Karpas-422 (cell line): ENCODE measurements around the gene REST. TPM values are rescaled to one million over a fixed set of nuclear protein-coding genes. Genes with fewer than 3 reads are reported as not detected.
"Not testable (repeated sequence)": the region's sequence is repeated elsewhere in the genome, so short reads cannot be mapped to it uniquely, and the experiment has no call there.

Source experiments
- DNase-seq: peaks from one replicate; pipeline ENCODE4 v3.0.0-alpha.2; 2015
- H2AFZ ChIP-seq: fragments of 200-600 bp; sonication (generic); 2 replicates; pipeline ENCODE4 v1.6.1; 2014; ENCODE audit warnings: antibody characterized with exemption, low read length, mixed read lengths
- H3K27ac ChIP-seq: fragments of 200-600 bp; sonication (generic); 2 replicates; pipeline ENCODE4 v1.5.1; 2014; ENCODE audit warnings: mild to moderate bottlenecking, low read length, moderate library complexity
- H3K27me3 ChIP-seq: fragments of 200-600 bp; sonication (generic); 2 replicates; pipeline ENCODE4 v1.6.1; 2014; ENCODE audit warnings: low read length, mixed read lengths
- H3K36me3 ChIP-seq: fragments of 200-600 bp; sonication (generic); 2 replicates; pipeline ENCODE4 v1.6.1; 2014; ENCODE audit warnings: low read length, mixed read lengths; ENCODE audit not compliant: insufficient read depth
- H3K4me1 ChIP-seq: fragments of 200-600 bp; sonication (generic); 2 replicates; pipeline ENCODE4 v1.6.1; 2014; ENCODE audit warnings: mild to moderate bottlenecking, low read length, mixed read lengths
- H3K4me2 ChIP-seq: fragments of 200-600 bp; sonication (generic); 2 replicates; pipeline ENCODE4 v1.6.1; 2014; ENCODE audit warnings: low read length, low read depth, mild to moderate bottlenecking; ENCODE audit not compliant: poor library complexity, severe bottlenecking
- H3K4me3 ChIP-seq: fragments of 200-600 bp; sonication (generic); 2 replicates; pipeline ENCODE4 v1.5.1; 2014; ENCODE audit warnings: mild to moderate bottlenecking, antibody characterized with exemption, low read length, mixed read lengths
- H3K79me2 ChIP-seq: fragments of 200-600 bp; sonication (generic); 2 replicates; pipeline ENCODE4 v1.6.1; 2014; ENCODE audit warnings: mild to moderate bottlenecking, low read length, mixed read lengths
- H3K9ac ChIP-seq: fragments of 200-600 bp; sonication (generic); 2 replicates; pipeline ENCODE4 v1.6.0; 2014; ENCODE audit warnings: low read length
- H3K9me2 ChIP-seq: fragments of 200-600 bp; sonication (generic), shearing (Covaris generic); replicated peaks from 2 replicates; pipeline ENCODE4 v1.6.0; 2014; ENCODE audit warnings: mild to moderate bottlenecking, low read length, moderate library complexity; ENCODE audit not compliant: insufficient read depth
- H3K9me3 ChIP-seq: fragments of 300-700, 200-600 bp; sonication (generic); 2 replicates; pipeline ENCODE4 v1.6.1; 2014; ENCODE audit warnings: low read length, mixed read lengths
- H4K20me1 ChIP-seq: fragments of 200-600 bp; sonication (generic); 2 replicates; pipeline ENCODE4 v1.6.1; 2014; ENCODE audit warnings: mild to moderate bottlenecking, antibody characterized with exemption, low read length, low read depth; ENCODE audit not compliant: insufficient read depth
- total RNA-seq: library from RNA; depleted of rRNA; stranded (reverse); fragments of >200 nt; shearing (Covaris generic); gene quantifications from 2 replicates; pipeline ENCODE4 v1.2.3, GENCODE V29; 2014; ENCODE audit warnings: low replicate concordance

Gene REST
- total RNA-seq, 1 experiment from 2014 or later, result 52.0 TPM

DNA sequence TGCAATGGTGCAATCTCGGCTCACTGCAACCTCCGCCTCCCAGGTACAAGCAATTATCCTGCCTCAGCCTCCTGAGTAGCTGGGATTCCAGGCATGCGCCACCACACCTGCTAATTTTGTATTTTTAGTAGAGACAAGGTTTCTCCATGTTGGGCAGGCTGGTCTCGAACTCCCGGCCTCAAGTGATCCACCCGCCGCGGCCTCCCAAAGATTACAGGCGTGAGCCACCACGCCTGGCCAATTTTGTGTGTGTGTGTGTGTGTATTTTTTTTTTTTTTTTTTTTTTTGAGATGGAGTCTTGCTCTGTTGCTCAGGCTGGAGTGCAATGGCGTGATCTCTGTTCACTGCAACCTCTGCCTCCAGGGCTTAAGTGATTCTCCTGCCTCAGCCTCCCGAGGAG is 7.3 kb downstream of the REST start:
- not testable (repeated sequence) for H3K9ac ChIP-seq, H3K4me2 ChIP-seq, H2AFZ ChIP-seq, H3K4me3 ChIP-seq, H3K27ac ChIP-seq, H3K9me3 ChIP-seq, H4K20me1 ChIP-seq, DNase-seq, H3K27me3 ChIP-seq, H3K9me2 ChIP-seq
- Histone ChIP-seq H3K4me1 (peaks cover 44% of the 10 kb centered on the region), H3K79me2 (peaks cover 99% of the 10 kb centered on the region), H3K36me3 (peaks cover 13% of the 10 kb centered on the region; the same call in 1 of the 2 replicates)

- Histone ChIP-seq H3K9me3 (no peaks in the 10 kb centered on the region), H3K9ac (no peak overlapping the region), H3K79me2 (peaks cover 92% of the 10 kb centered on the region), H3K36me3 (peaks cover 37% of the 10 kb centered on the region), H3K4me1 (no peaks in the 10 kb centered on the region), H4K20me1 (peaks cover 4% of the 10 kb centered on the region; the same call in 1 of the 2 replicates), H3K27ac (no peak overlapping the region), H3K4me2 (no peak overlapping the region), H2AFZ (no peak overlapping the region), H3K9me2 (no peaks in the 10 kb centered on the region), H3K27me3 (no peaks in the 10 kb centered on the region), H3K4me3 (no peak overlapping the region)
- DNase-seq, result no peak
Observed at GRCh38 chr4:56927196-56927595, 19.5 kb downstream of the REST start.

DNA sequence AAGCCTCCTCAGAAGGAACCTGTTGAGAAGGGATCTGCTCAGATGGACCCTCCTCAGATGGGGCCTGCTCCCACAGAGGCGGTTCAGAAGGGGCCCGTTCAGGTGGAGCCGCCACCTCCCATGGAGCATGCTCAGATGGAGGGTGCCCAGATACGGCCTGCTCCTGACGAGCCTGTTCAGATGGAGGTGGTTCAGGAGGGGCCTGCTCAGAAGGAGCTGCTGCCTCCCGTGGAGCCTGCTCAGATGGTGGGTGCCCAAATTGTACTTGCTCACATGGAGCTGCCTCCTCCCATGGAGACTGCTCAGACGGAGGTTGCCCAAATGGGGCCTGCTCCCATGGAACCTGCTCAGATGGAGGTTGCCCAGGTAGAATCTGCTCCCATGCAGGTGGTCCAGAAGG is 22.9 kb downstream of the REST start:
- H2AFZ ChIP-seq, result no peak overlapping the region
- no peaks in the 10 kb centered on the region for H4K20me1 ChIP-seq
- no peak overlapping the region for H3K27ac ChIP-seq
- H3K9me2 ChIP-seq, result no peaks in the 10 kb centered on the region
- H3K36me3 ChIP-seq, result peaks cover 39% of the 10 kb centered on the region; the same call in 1 of the 2 replicates
- H3K4me1 ChIP-seq, result no peaks in the 10 kb centered on the region
- no peak overlapping the region for H3K9ac ChIP-seq
- H3K4me2 ChIP-seq, result no peak overlapping the region
- no peaks in the 10 kb centered on the region for H3K27me3 ChIP-seq
- no peak overlapping the region for H3K4me3 ChIP-seq
- peaks cover 93% of the 10 kb centered on the region for H3K79me2 ChIP-seq
- DNase-seq, result no peak
- no peaks in the 10 kb centered on the region for H3K9me3 ChIP-seq

DNA sequence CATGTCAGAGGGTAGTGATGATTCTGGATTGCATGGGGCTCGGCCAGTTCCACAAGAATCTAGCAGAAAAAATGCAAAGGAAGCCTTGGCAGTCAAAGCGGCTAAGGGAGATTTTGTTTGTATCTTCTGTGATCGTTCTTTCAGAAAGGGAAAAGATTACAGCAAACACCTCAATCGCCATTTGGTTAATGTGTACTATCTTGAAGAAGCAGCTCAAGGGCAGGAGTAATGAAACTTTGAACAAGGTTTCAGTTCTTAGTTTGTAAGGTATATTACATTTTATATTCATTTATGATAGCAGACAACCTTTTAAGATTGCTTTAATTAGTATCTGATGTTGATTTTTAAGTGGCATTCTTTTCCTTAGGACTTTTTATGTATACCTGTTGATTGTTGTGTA is 24.2 kb downstream of the REST start:
- H2AFZ ChIP-seq, result no peak overlapping the region
- H3K4me3 ChIP-seq, result no peak overlapping the region
- H3K9me3 ChIP-seq, result no peaks in the 10 kb centered on the region
- peaks cover 37% of the 10 kb centered on the region; the same call in 1 of the 2 replicates for H3K36me3 ChIP-seq
- H3K9me2 ChIP-seq, result no peaks in the 10 kb centered on the region
- H3K79me2 ChIP-seq, result peaks cover 84% of the 10 kb centered on the region
- H3K27me3 ChIP-seq, result no peaks in the 10 kb centered on the region
- H3K4me2 ChIP-seq, result no peak overlapping the region
- H3K4me1 ChIP-seq, result no peaks in the 10 kb centered on the region
- H3K27ac ChIP-seq, result no peak overlapping the region
- H4K20me1 ChIP-seq, result no peaks in the 10 kb centered on the region
- no peak overlapping the region for H3K9ac ChIP-seq
- DNase-seq, result no peak

DNA sequence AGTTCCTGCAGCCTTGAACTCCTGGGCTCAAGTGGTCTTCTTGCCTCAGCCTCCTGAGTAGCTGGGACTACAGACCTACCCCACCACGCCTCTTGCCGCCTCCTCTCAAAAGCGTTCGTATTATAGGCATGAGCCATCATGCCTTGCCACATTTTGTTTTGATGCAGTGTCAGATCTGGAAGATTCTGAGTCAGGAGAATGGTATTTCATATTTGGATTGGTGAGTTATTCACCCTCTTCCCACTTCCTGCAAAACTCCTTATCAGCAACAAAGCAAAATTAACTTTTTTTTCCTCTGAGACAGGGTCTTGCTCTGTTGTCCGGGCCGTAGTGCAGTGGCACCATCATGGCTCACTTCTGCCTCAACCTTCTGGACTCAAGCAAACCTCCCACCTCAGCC is 29.6 kb downstream of the REST start:
- Histone ChIP-seq H3K4me3 (no peak overlapping the region), H3K79me2 (peaks cover 33% of the 10 kb centered on the region), H2AFZ (no peak overlapping the region), H3K4me2 (no peak overlapping the region), H3K27me3 (no peaks in the 10 kb centered on the region), H3K27ac (no peak overlapping the region), H3K9me3 (no peaks in the 10 kb centered on the region), H3K9ac (no peak overlapping the region), H4K20me1 (no peaks in the 10 kb centered on the region), H3K4me1 (no peaks in the 10 kb centered on the region), H3K36me3 (peaks cover 26% of the 10 kb centered on the region; the same call in 1 of the 2 replicates), H3K9me2 (no peaks in the 10 kb centered on the region)
- no peak for DNase-seq

GRCh38 chr4:56939826-56940225 is 32.1 kb downstream of the REST start:
- H3K4me1 ChIP-seq, H2AFZ ChIP-seq, H3K4me3 ChIP-seq, H3K36me3 ChIP-seq, H3K79me2 ChIP-seq, H3K4me2 ChIP-seq, H3K27ac ChIP-seq, H3K9me3 ChIP-seq, H3K9me2 ChIP-seq, H3K9ac ChIP-seq, H4K20me1 ChIP-seq, H3K27me3 ChIP-seq, DNase-seq: not testable (repeated sequence)

DNA sequence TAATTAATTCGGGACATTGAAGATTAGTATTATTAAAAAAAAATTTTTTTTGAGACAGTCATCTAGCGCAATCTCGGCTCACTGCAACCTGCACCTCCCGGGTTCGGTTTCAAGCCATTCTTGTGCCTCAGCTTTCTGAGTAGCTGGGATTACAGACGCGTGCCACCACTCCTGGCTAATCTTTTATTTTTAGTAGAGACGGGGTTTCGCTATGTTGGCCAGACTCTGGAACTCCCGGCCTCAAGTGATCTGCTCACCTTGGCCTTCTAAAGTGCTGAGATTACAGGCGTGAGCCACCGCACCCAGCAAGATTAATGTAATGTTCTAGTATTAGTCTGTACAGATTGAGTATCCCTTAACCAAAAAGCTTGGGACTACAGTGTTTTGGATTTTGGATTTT is 32.7 kb downstream of the REST start:
- Histone ChIP-seq H3K9me2 (no peaks in the 10 kb centered on the region), H3K4me3 (no peak overlapping the region), H3K27me3 (no peaks in the 10 kb centered on the region), H3K9me3 (no peaks in the 10 kb centered on the region), H3K4me1 (no peaks in the 10 kb centered on the region), H2AFZ (no peak overlapping the region), H3K79me2 (peaks cover 1% of the 10 kb centered on the region; the same call in 1 of the 2 replicates), H3K27ac (no peak overlapping the region), H4K20me1 (no peaks in the 10 kb centered on the region), H3K36me3 (peaks cover 3% of the 10 kb centered on the region; the same call in 1 of the 2 replicates), H3K4me2 (no peak overlapping the region), H3K9ac (no peak overlapping the region)
- no peak for DNase-seq

- Histone ChIP-seq H3K4me3 (no peak overlapping the region), H3K27ac (no peak overlapping the region), H3K79me2 (no peaks in the 10 kb centered on the region; the same call in 1 of the 2 replicates), H3K9me3 (no peaks in the 10 kb centered on the region), H3K4me2 (no peak overlapping the region), H4K20me1 (no peaks in the 10 kb centered on the region), H2AFZ (no peak overlapping the region), H3K9ac (no peak overlapping the region), H3K27me3 (no peaks in the 10 kb centered on the region), H3K36me3 (peaks cover 3% of the 10 kb centered on the region; the same call in 1 of the 2 replicates), H3K4me1 (no peaks in the 10 kb centered on the region), H3K9me2 (no peaks in the 10 kb centered on the region)
- no peak for DNase-seq
Observed at GRCh38 chr4:56940971-56941370, 33.3 kb downstream of the REST start.

DNA sequence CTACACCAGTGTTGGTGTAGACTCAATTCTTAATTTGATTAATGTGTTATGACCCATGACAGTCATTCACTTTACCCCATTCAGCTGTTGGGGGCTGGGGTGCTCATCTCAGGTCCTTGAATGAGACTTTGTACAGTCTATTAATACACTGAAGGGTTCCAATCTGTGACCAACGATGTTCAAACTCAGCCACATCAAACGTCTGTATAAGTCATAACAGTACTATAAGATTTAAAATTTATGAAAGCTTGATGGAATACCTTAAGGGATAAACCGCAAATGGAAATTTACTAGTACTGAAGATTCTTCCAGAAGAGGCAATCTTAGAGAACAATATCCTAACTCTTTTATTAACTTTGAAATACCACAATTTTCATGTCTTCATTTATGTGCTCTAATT is 33.7 kb downstream of the REST start:
- Histone ChIP-seq H3K27me3 (no peaks in the 10 kb centered on the region), H3K4me2 (no peak overlapping the region), H3K4me3 (no peak overlapping the region), H3K36me3 (peaks cover 3% of the 10 kb centered on the region; the same call in 1 of the 2 replicates), H3K9me2 (no peaks in the 10 kb centered on the region), H4K20me1 (no peaks in the 10 kb centered on the region), H3K79me2 (no peaks in the 10 kb centered on the region; the same call in 1 of the 2 replicates), H3K27ac (no peak overlapping the region), H3K9ac (no peak overlapping the region), H3K9me3 (no peaks in the 10 kb centered on the region), H2AFZ (no peak overlapping the region), H3K4me1 (no peaks in the 10 kb centered on the region)
- DNase-seq, result no peak
